T1000 (cell line): ENCODE results near the gene NID1.
A peak's percentile ranks its signal among the peaks of the same experiment; 100 is the strongest.
"Not testable (repeated sequence)": the region's sequence is repeated elsewhere in the genome, so short reads cannot be mapped to it uniquely, and the experiment has no call there.

Source experiments
- DNase-seq: peaks from one replicate; lab custom pipeline; 2025; ENCODE audit warnings: mixed read lengths; lab: John Stamatoyannopoulos, UW

NID1 gene

GRCh38 chr1:236096660-236097482 lies 32.0 kb upstream of the NID1 start:
- peak; percentile 99 for DNase-seq

GRCh38 chr1:236095705-236096520 lies 31.0 kb upstream of the NID1 start:
- no peak for DNase-seq

GRCh38 chr1:236092899-236093298 lies 28.0 kb upstream of the NID1 start:
- no peak for DNase-seq

GRCh38 chr1:236091933-236092318 lies 27.0 kb upstream of the NID1 start:
- no peak for DNase-seq

- DNase-seq, result no peak
Observed at GRCh38 chr1:236090741-236091147, 25.9 kb upstream of the NID1 start.

- no peak for DNase-seq
Observed at GRCh38 chr1:236089046-236089773, 24.3 kb upstream of the NID1 start.

- DNase-seq, result no peak
Observed at GRCh38 chr1:236086537-236086936, 21.6 kb upstream of the NID1 start.

- DNase-seq, result no peak
Observed at GRCh38 chr1:236085545-236086159, 20.8 kb upstream of the NID1 start.

- no peak for DNase-seq
Observed at GRCh38 chr1:236084386-236084730, 19.5 kb upstream of the NID1 start.

GRCh38 chr1:236083650-236084385 lies 18.9 kb upstream of the NID1 start:
- DNase-seq, result no peak

- DNase-seq, result no peak
Observed at GRCh38 chr1:236082526-236082925, 17.6 kb upstream of the NID1 start.

GRCh38 chr1:236081546-236082227 lies 16.8 kb upstream of the NID1 start:
- DNase-seq, result no peak

- no peak for DNase-seq
Observed at GRCh38 chr1:236079703-236080102, 14.8 kb upstream of the NID1 start.

GRCh38 chr1:236078993-236079392 lies 14.1 kb upstream of the NID1 start:
- DNase-seq, result no peak

- DNase-seq, result not testable (repeated sequence)
Observed at GRCh38 chr1:236078077-236078476, 13.2 kb upstream of the NID1 start.

- no peak for DNase-seq
Observed at GRCh38 chr1:236075848-236076247, 11.0 kb upstream of the NID1 start.

- DNase-seq, result no peak
Observed at GRCh38 chr1:236073307-236073897, 8.5 kb upstream of the NID1 start.

- no peak for DNase-seq
Observed at GRCh38 chr1:236072001-236072400, 7.1 kb upstream of the NID1 start.

GRCh38 chr1:236070753-236071152 lies 5.9 kb upstream of the NID1 start:
- DNase-seq, result no peak

GRCh38 chr1:236069796-236070195 lies 4.9 kb upstream of the NID1 start:
- no peak for DNase-seq
